Activated naive CD4-positive, alpha-beta T cell treated with anti-CD3 and anti-CD28 coated beads, Interleukin-2, amount 50 U/mL, for 72 hours (primary cell): Measurements from ENCODE around the gene ITGA1. TPM values are rescaled to one million over a fixed set of nuclear protein-coding genes. Genes with fewer than 3 reads are reported as not detected.
"Not testable (repeated sequence)": the region's sequence is repeated elsewhere in the genome, so short reads cannot be mapped to it uniquely, and the experiment has no call there.

ENCODE experiments used
- ATAC-seq, 2 donors: fragments of 150-1000 bp; cut with Tn5 transposase; 2 replicates each; pipeline ENCODE4 v1.10.0; 2021; ENCODE audit warnings: mild to moderate bottlenecking in 2 of 2, moderate library complexity in 2 of 2
- DNase-seq, 2 donors: peaks; one replicate each; pipeline ENCODE4 v3.0.0; 2021 to 2022; ENCODE audit warnings: low spot score in 2 of 2
- H3K27ac Mint-ChIP-seq, 2 donors: one replicate each; pipeline ENCODE4 v1.8.0; 2022; ENCODE audit warnings: mild to moderate bottlenecking in 2 of 2, mixed read lengths in 2 of 2
- H3K36me3 Mint-ChIP-seq, 2 donors: one replicate each; pipeline ENCODE4 v1.8.0; 2022; ENCODE audit warnings: mixed read lengths in 2 of 2
- H3K9me3 Mint-ChIP-seq, 2 donors: one replicate each; pipeline ENCODE4 v1.8.0; 2022; ENCODE audit warnings: mixed read lengths in 2 of 2
- total RNA-seq, 2 donors: library from RNA; stranded (reverse); gene quantifications; one replicate each; pipeline ENCODE4 v1.2.3, GENCODE V29; 2022

ITGA1 gene
- 1 to 10 TPM; 6.0 TPM for total RNA-seq

- peak; percentile 85 to 86 for ATAC-seq
- H3K36me3 Mint-ChIP-seq, result peaks cover 0 to 8% of the 10 kb centered on the region in 2 donors
- H3K27ac Mint-ChIP-seq, result peak within 1 kb of the TSS; percentile 34 to 90
These were observed at the start of gene ITGA1, which contains the start of gene PELO for GRCh38 chr5:52787600-52788504. Gene ITGA1 (plus strand): TSS chr5:52787916. CDS start chr5:52788354, 438 bp downstream. Gene PELO (plus strand): TSS chr5:52787916. CDS start chr5:52800395, 12,479 bp downstream.

DNA sequence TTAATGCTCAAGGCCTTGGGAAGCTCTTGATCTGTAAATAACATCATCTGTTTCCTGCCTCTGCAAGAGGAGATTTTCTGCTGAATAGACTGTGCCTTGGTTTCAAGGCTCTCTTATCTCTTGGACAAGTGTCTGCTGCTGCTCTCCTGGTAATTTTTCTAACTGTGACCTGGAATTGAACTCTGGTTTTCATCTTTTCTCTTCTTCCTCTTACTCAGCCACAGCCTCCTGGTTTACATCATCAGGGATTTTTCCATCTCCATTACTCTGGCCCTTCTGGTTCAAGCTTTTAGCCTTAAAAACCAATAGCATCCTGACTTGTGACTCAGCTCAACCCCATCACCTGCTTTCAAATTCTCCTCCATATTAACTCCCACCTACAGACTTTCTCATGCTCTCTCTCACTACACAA lies 49.6 kb upstream of the ITGA1 start:
- ATAC-seq (peak; percentile 77 to 84), DNase-seq (no peak)
- Mint-ChIP-seq H3K27ac (peak overlapping the region in 1 of 2 donors; percentile 27), H3K36me3 (peaks cover 9 to 12% of the 10 kb centered on the region in 2 donors), H3K9me3 (peaks cover 11% of the 10 kb centered on the region in 2 donors)

More at GRCh38 chr5:52787600-52788504, at the start of gene ITGA1, which contains the start of gene PELO:
- peak; percentile 51 to 81 for DNase-seq
- no peaks in the 10 kb centered on the region for H3K9me3 Mint-ChIP-seq

- no peak overlapping the region for H3K27ac Mint-ChIP-seq
- H3K9me3 Mint-ChIP-seq, result peaks cover 11% of the 10 kb centered on the region in 2 donors
- no peak for ATAC-seq
- DNase-seq, result no peak
- peaks cover 9 to 12% of the 10 kb centered on the region in 2 donors for H3K36me3 Mint-ChIP-seq
These were observed 47.7 kb upstream of the ITGA1 start for GRCh38 chr5:52740007-52740406.

DNA sequence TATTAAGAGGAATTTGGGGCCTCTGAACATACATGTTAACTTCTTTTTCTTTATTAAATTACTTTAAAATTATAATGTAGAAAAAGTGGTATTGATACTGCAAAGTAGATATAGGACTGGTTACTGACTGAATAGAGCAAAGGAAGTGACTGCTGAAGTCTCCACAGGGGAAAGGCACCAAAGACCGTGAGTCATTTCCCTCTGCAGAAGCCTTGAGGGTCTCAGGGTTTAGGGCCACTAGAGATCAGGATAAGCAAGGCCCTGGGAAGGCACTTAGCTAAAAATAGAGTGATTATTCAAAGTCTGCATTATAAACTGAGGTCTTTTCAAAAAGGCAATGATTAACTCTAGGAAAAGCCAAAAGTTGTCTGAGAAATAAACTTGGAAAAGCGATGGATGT lies 44.7 kb upstream of the ITGA1 start:
- Mint-ChIP-seq H3K27ac (peak overlapping the region in 1 of 2 donors; percentile 76), H3K9me3 (peaks cover 7 to 9% of the 10 kb centered on the region in 2 donors), H3K36me3 (peaks cover 0 to 6% of the 10 kb centered on the region in 2 donors)
- DNase-seq (no peak), ATAC-seq (no peak)

GRCh38 chr5:52743529-52743928 lies 44.2 kb upstream of the ITGA1 start:
- H3K36me3 Mint-ChIP-seq, result peaks cover 0 to 6% of the 10 kb centered on the region in 2 donors
- peaks cover 5 to 7% of the 10 kb centered on the region in 2 donors for H3K9me3 Mint-ChIP-seq
- DNase-seq (no peak), ATAC-seq (peak; percentile 7 to 56)
- peak overlapping the region in 1 of 2 donors; percentile 76 for H3K27ac Mint-ChIP-seq

DNA sequence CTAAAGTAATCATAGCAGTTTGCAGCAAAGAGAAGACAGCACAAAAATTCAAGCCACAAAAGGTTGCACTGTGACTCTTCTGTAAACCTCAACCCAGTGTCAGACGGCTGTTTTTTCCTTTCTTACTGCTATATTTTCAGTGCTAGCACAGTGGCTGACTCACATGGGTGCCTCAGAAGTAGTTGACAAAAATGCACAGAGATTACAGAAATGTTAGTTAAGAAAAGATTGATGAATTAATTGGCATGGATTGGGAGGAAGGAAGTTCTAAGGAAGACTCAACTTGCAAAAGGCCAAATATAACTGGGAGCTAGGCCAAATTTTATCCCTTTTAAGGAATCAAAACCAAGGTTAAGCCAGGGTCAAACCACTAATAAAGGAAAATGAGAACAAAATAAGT lies 43.7 kb upstream of the ITGA1 start:
- Mint-ChIP-seq H3K36me3 (peaks cover 0 to 6% of the 10 kb centered on the region in 2 donors), H3K27ac (peak overlapping the region in 1 of 2 donors; percentile 61), H3K9me3 (peaks cover 5 to 7% of the 10 kb centered on the region in 2 donors)
- peak in 1 of 2 donors; percentile 41 for DNase-seq
- peak; percentile 92 to 98 for ATAC-seq

DNA sequence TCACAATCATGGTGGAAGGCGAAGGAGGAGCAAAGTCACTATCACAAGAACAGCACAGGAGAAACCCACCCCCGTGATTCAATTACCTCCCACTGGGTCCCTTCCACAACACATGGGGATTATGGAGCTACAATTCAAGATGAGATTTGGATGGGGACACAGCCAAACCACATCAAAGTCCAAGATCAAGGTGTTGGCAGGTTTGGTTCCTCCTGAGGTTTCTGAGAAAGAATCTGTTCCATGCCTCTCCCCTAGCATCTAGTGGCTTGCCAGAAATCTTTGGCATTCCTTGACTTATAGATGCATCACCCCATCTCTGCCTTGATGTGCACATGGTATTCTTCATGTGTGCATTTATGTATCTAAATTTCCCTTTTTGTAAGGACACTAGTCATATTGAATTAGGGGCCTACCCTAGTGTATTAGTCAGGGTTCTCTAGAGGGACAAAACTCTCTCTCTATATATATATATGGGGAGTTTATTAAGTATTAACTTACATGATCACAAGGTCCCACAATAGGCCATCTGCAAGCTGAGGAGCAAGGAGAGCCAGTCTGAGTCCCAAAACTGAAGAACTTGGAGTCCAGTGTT lies 42.8 kb upstream of the ITGA1 start:
- not testable (repeated sequence) for H3K36me3 Mint-ChIP-seq, H3K27ac Mint-ChIP-seq, DNase-seq
- ATAC-seq, result peak in 1 of 2 donors; percentile 63
- peaks cover 5 to 11% of the 10 kb centered on the region in 2 donors for H3K9me3 Mint-ChIP-seq

DNA sequence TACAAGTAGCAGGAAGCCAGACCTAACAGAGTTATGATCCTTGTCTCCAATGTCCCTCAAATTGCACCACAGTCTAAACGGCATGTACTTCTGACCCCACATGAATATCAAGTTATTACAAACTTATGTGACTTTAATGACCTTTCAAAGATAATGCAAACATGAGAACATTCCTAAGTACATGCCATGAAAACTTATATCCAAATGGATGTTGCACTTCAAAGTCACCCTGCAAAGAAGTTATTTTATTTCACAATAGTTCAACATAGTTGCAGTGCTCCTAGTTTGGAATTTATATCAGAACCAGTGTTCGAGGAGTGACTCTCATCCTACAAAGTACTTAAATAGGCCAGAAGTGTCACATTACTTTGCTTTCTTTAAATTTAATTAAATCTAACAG lies 41.2 kb upstream of the ITGA1 start:
- no peak overlapping the region for H3K27ac Mint-ChIP-seq
- H3K36me3 Mint-ChIP-seq, result peaks cover 0 to 4% of the 10 kb centered on the region in 2 donors
- H3K9me3 Mint-ChIP-seq, result peaks cover 2 to 9% of the 10 kb centered on the region in 2 donors
- no peak for ATAC-seq
- no peak for DNase-seq

DNA sequence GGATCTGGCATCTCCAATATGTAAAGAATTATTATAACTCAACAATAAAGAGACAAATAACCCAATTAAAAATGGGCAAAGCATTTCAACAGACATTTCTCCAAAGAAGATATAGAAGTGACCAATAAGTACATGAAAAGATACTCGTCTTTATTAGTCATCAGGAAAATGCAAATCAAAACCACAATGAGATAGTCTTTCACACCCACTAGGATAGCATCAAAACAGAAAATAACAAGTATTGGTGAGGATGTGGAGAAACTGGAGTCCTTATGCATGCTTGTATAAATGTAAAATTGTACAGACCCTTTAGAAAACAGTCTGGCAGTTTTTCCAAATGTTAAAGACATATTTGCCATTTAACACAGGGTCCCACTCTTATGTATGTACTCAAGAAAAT lies 39.1 kb upstream of the ITGA1 start:
- Mint-ChIP-seq H3K27ac (no peak overlapping the region), H3K9me3 (peaks cover 0 to 6% of the 10 kb centered on the region in 2 donors), H3K36me3 (no peaks in the 10 kb centered on the region)
- ATAC-seq (peak; percentile 19 to 52), DNase-seq (no peak)

GRCh38 chr5:52749666-52750065 lies 38.0 kb upstream of the ITGA1 start:
- Mint-ChIP-seq H3K27ac (no peak overlapping the region), H3K9me3 (peaks cover 0 to 6% of the 10 kb centered on the region in 2 donors), H3K36me3 (no peaks in the 10 kb centered on the region)
- no peak for DNase-seq
- no peak for ATAC-seq

- peaks cover 0 to 6% of the 10 kb centered on the region in 2 donors for H3K9me3 Mint-ChIP-seq
- ATAC-seq (no peak), DNase-seq (no peak)
- no peaks in the 10 kb centered on the region for H3K36me3 Mint-ChIP-seq
- H3K27ac Mint-ChIP-seq, result no peak overlapping the region
These were observed 36.6 kb upstream of the ITGA1 start for GRCh38 chr5:52751137-52751536.

- Mint-ChIP-seq H3K9me3 (peaks cover 0 to 6% of the 10 kb centered on the region in 2 donors), H3K36me3 (no peaks in the 10 kb centered on the region)
- no peak for ATAC-seq
These were observed 33.7 kb upstream of the ITGA1 start for GRCh38 chr5:52754051-52754450.

DNA sequence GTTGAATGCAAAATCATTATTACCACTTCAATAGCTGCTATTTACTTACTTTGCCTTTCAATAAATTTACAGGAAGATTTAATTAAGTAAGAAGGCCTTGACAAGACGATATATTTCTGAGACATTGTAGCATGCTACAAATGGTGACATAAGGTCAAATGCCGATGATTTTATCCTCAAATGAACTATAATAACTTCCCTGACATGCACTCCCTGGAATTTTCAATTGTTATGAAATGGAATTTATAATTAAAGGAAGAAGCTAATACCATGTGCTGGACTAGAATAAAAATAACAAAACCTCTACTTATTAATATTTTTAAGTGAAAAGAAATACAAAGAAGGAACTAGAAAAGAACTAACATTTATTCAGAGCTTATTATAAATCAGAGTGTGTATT lies 30.2 kb upstream of the ITGA1 start:
- Mint-ChIP-seq H3K36me3 (peaks cover 5 to 11% of the 10 kb centered on the region in 2 donors), H3K27ac (no peak overlapping the region), H3K9me3 (peaks cover 3 to 17% of the 10 kb centered on the region in 2 donors)
- no peak for DNase-seq
- ATAC-seq, result no peak

More at GRCh38 chr5:52754051-52754450, 33.7 kb upstream of the ITGA1 start:
- DNase-seq, result no peak
- H3K27ac Mint-ChIP-seq, result no peak overlapping the region

- ATAC-seq (no peak), DNase-seq (no peak)
- H3K9me3 Mint-ChIP-seq, result peaks cover 3 to 17% of the 10 kb centered on the region in 2 donors
- peaks cover 5 to 11% of the 10 kb centered on the region in 2 donors for H3K36me3 Mint-ChIP-seq
- H3K27ac Mint-ChIP-seq, result no peak overlapping the region
These were observed 29.7 kb upstream of the ITGA1 start for GRCh38 chr5:52758014-52758413.

GRCh38 chr5:52759331-52759730 lies 28.4 kb upstream of the ITGA1 start:
- Mint-ChIP-seq H3K9me3 (peaks cover 3 to 17% of the 10 kb centered on the region in 2 donors), H3K27ac (no peak overlapping the region), H3K36me3 (peaks cover 5 to 11% of the 10 kb centered on the region in 2 donors)
- ATAC-seq (no peak), DNase-seq (no peak)

DNA sequence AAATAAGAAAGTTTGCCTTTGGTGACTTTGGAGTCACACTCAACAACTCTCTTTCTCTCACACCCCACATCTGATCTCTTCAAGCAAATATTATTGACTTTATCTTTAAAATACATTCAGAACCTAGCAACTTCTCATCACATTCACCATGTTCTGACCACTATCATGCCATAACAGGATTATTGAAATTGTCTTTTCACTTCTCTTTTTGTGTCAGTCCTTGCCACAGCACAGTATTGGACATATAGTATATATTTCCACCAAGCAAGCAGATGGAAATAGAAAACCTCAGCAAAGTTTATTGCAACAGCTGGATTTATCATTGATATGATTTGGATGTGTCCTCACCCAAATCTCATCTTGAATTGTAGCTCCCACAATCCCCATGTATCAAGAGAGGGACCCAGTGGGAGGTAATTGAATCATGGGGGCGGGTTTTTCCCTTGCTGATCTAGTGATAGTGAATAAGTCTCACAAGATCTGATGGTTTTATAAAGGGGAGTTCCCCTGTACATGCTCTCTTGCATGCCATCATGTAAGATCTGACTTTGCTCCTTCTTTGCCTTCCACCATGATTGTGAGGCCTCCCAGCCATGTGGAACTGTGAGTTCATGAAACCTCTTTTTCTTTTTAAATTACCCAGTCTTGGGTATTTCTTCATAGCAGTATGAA lies 26.9 kb upstream of the ITGA1 start:
- Mint-ChIP-seq H3K9me3 (peaks cover 3 to 17% of the 10 kb centered on the region in 2 donors), H3K27ac (peak overlapping the region in 1 of 2 donors; percentile 13), H3K36me3 (peaks cover 5 to 11% of the 10 kb centered on the region in 2 donors)
- peak; percentile 67 to 86 for ATAC-seq
- DNase-seq, result no peak
